ENCODE measurements around the gene FRMD4A.

FRMD4A gene

DNA sequence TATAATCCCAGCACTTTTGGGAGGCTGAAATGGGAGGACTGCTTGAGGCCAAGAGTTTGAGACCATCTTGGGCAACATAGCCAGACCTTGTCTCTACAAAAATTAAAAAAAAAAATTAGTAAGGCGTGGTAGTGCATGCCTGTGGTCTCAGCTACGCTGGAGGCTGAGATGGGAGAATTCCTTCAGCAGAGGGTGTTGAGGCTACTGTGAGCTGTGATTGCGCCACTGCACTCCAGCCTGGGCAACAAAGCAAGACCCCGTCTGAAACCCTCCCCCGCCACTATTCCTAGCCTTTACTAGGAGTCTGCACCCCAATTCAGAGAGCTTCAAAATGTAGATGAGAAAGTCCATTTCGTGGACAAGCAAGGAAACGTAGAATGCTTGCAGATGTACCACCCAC, 648.8 kb downstream of the FRMD4A start:
- no peak for DNase-seq

DNA sequence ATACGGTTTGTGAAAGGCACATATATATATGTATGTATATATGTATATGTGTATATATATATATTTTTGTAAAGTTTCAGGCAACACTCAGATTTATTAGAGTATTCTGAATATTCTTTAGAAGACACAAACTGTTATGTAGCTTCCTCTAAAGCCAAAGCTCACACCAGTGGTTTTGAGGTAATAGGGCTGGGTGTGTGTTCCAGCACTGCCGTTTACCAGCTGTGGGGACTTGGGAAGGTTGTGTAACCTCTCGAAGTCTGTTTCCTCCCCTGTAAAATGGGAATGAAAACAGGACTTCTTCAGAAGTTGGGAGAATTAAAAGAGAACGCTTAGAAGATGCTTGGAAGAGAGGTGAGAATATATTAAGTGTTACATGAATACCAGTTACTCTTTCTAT, 649.2 kb downstream of the FRMD4A start:
- no peak for DNase-seq

- DNase-seq: no peak
Observed at GRCh38 chr10:13681095-13681494, 649.6 kb downstream of the FRMD4A start.

GRCh38 chr10:13678101-13678843, 652.5 kb downstream of the FRMD4A start:
- DNase-seq: no peak

DNA sequence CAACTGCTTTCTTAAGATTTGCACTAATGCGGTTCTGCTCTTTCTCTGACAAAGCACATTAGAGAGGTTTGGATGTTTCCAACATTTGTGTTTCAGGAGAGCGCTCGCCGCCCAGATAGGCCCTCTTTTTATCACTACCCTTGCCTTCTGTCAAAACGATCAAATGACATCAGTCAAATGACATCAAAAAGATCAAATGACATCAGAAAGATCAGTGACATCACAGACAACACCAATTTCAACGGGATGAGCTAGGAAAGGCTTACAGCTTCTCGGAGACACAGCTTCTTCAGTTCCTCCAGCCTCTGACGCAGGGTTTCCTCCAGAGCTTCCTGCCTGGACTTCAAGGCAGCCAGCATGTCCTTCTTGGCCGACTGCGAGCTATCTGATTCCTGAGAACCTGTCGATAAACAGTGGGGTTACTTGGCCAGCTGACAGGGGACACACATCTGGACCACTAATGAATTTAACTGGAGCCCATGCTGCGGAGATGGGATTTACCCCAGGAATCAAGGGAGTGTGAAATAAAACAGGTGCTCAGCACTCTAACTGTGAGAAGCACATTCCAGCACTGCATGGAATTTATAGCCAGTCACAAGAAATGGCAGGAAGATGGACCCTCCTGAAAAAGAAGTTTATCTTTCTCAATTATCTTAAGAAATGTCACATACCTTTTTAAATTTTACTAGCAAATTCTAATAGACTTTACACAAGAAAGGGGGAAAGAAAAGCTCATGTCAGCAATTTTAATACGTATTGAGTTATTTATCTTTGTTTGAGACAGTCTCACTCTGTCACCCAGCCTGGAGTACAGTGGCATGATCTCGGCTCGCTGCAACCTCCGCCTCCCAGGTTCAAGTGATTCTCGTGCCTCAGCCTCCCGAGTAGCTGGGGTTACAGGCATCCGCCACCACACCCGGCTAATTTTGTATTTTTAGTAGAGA, 655.8 kb downstream of the FRMD4A start:
- DNase-seq: no peak

- no peak for DNase-seq
Observed at GRCh38 chr10:13673156-13673555, 657.6 kb downstream of the FRMD4A start.

- DNase-seq: no peak
Observed at GRCh38 chr10:13672548-13672947, 658.2 kb downstream of the FRMD4A start.

DNA sequence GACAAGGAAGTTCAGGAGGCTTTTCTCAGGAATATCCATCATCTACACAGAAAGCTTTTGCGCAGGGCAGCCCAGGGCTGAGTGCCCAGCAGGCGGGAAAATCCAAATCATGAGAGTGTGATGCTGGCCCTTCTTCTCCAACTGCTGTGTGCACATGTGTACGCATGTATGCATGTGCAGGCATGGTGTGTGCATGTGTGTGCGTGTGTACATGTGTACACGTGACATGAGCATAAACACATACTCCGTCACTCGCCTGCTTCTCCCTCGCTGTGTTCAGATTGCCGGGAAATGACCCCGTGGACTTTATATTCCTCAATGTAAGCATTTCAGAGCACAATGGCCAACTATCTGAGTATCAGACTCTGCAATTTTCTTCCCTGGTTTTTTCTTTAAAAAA, 658.8 kb downstream of the FRMD4A start:
- DNase-seq: no peak

- DNase-seq: no peak
Observed at GRCh38 chr10:13670311-13670710, 660.4 kb downstream of the FRMD4A start.

DNA sequence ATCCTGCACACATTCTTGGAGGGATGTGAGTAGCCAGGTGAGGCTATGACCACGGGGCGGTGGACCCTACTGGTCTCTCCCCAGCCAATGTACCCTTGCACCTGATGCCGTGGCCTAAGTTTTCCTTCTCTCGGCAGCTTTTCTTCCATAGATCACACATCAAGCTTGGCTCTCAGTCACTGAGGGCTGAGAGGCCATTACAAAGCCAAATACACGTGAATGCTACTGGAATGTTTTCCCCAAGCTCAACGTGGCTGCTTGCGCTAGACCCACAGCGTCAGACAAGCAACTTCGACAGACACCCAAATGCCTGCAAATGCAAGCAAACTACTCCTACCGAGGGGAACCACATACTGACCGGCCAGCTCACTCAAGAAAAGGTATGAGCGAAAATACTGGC, 660.8 kb downstream of the FRMD4A start:
- DNase-seq: no peak

GRCh38 chr10:13669182-13669855, 661.4 kb downstream of the FRMD4A start:
- DNase-seq: no peak

- peak; percentile 25 for DNase-seq
Observed at GRCh38 chr10:13668126-13668525, 662.6 kb downstream of the FRMD4A start.

- no peak for DNase-seq
Observed at GRCh38 chr10:13665516-13666262, 665.0 kb downstream of the FRMD4A start.

DNA sequence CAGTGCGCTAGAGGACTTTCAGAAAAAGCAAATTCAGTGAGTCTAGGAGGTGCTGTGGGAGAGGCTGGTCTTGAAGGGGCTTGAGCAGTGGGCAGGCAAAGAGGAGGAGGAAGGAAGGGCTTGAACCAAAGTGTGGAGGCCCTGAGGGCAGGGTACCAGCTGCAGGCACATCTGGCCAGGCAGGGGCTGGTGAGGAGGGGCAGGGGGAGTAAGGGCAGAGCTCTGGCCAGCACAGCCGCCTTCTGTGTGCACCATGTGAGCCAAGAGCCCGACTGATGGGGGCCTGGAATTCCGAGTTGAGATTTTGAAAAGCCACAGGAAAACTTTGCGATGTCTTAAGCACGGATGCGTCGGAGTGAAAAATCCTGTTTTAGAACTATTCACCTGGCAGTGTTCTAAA, 669.5 kb downstream of the FRMD4A start:
- DNase-seq: no peak

- DNase-seq: no peak
Observed at GRCh38 chr10:13660551-13660920, 670.2 kb downstream of the FRMD4A start.

- peak; percentile 78 for DNase-seq
Observed at GRCh38 chr10:13659887-13660550, 670.7 kb downstream of the FRMD4A start.

DNA sequence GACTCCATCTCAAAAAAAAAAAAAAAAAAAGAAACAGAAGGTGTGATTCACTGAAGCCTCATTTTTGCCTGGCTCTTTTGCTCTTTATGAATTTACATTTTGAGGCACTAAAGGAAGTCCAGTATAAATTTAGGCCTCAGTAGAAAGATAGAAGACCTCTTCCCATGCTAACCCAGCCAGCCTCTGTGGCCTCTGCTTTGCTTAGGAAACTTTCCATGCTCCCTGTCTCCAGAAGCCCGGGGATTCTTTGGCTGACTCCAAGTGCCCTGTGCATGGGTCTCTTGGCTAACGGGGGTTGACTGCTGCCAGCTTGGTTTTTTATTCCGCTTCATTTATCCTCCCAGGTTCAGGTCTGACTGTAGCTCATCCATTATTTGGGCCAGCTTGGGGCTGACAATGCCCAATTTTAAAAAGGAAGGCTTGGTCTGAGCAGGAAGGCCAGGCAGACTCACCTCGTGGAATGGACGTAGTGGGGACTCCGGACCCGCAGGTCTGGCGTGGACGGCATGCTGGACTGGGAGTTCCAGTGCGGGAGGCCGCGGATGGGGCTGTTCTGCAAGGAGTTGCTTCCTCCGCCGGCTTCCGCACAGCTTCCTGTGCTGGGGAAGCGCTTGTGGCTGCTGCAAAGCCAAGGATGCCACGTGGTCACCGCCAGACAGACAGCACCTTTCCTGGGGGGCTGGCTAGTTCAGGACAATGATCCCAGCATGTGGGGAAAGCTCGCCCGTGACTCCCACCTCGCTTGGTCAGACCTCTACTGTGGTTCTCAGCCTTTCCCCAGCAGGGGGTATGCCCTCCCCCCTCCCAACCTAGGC, 671.6 kb downstream of the FRMD4A start:
- DNase-seq: peak; percentile 39

GRCh38 chr10:13658264-13658663, 672.5 kb downstream of the FRMD4A start:
- DNase-seq: no peak

GRCh38 chr10:13657101-13657680, 673.5 kb downstream of the FRMD4A start:
- no peak for DNase-seq

DNA sequence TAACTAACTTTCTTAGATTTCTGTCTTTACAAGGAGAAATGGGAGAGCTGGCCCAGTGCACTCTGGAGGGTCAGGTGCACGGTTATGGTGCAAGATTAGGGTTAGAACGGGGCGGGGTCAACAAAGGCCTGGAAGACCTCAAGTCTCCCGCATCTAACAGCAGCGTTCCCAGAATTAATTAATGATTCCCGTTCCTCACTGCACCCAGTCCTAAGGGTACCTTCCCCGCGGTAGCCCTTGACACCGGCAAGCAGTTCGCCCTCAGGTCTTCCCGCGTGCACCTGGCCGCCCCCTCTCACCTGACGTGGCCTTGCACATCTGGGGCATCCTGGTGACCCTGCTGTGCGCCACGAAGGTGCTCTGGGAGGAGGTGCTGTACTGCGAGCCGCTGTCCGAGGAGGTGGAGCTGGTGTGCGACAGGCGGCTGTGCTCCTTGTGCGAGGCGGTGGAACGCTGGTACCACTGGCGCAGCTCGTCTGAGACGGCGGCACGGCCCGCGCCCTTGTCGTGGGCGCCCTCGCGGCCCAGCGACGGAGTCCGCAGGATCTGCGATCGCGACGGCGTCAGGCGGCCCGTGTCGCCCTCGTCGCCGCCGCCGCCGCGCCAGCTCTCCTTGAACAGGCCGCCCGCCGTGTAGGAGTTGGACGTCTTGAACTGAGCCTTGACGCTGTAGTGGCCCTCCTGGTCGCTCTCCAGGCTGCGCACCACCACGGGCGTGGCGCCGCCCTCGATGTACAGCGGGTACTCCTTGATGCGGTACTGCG, 674.2 kb downstream of the FRMD4A start:
- DNase-seq: no peak

All from midbrain (tissue), 1 donor.